ENCODE data around the gene ARHGAP15. TPM values are rescaled to one million over a fixed set of nuclear protein-coding genes. Genes with fewer than 3 reads are reported as not detected.

The ARHGAP15 gene
- total RNA-seq, 2 experiments from 2014 or later: 72.1 to 98.4 TPM

GRCh38 chr2:143150287-143150686 lies 21.1 kb downstream of the ARHGAP15 start:
- Histone ChIP-seq H3K4me3 (ENCODE audit: low read depth, low read length, poor library complexity, severe bottlenecking) (peak overlapping the region; percentile 17), H3K79me2 (ENCODE audit: insufficient read depth, low read depth, low read length) (peaks cover 98% of the 10 kb centered on the region), H3K4me2 (ENCODE audit: low read length) (peak overlapping the region; percentile 67), H3K9me3 (ENCODE audit: low read length) (no peaks in the 10 kb centered on the region), H2AFZ (ENCODE audit: low read length) (peak overlapping the region; percentile 37; the same call in 1 of the 2 replicates), H3K9me2 (ENCODE audit: insufficient read depth, low read length) (no peaks in the 10 kb centered on the region), H3K27ac (ENCODE audit: low read depth, low read length, poor library complexity, severe bottlenecking) (peak overlapping the region; percentile 63), H4K20me1 (ENCODE audit: insufficient read depth, low read length) (no peaks in the 10 kb centered on the region), H3K4me1 (ENCODE audit: insufficient read depth, low read length, poor library complexity, severe bottlenecking) (peaks cover 91% of the 10 kb centered on the region), H3K36me3 (ENCODE audit: insufficient read depth, low read length) (peaks cover 19% of the 10 kb centered on the region)
- TF ChIP-seq CTCF (conservative IDR thresholded peaks at IDR 0.05; ENCODE audit: low read length) (no peak), EZH2phosphoT487 (IDR thresholded peaks at IDR 0.05; ENCODE audit: borderline replicate concordance, low read depth, low read length) (no peak)
- intact Hi-C loops (cut with micrococcal nuclease; ENCODE audit: unreplicated experiment): no loop called here
- CTCF ChIA-PET (ENCODE audit: unreplicated experiment): interaction anchor here (0.9 kb wide), 1 partner anchor 9 kb away, joined by 3 read pairs; no protein-coding TSS in a partner anchor
- peak; percentile 67 for DNase-seq (ENCODE audit: low spot score)
- POLR2A ChIA-PET: interaction anchor here (0.6 to 1.6 kb wide), 4 partner anchors 9 to 1530 kb away, joined by 3 to 4 read pairs (median 4); no protein-coding TSS in a partner anchor
- BruUV-seq (replicated peaks): no TSS peak

- no peak overlapping the region for H3K4me3 ChIP-seq (ENCODE audit: low read depth, low read length, poor library complexity, severe bottlenecking)
- H2AFZ ChIP-seq (ENCODE audit: low read length): no peak overlapping the region
- peaks cover 93% of the 10 kb centered on the region for H3K4me1 ChIP-seq (ENCODE audit: insufficient read depth, low read length, poor library complexity, severe bottlenecking)
- no peaks in the 10 kb centered on the region for H3K9me3 ChIP-seq (ENCODE audit: low read length)
- peaks cover 94% of the 10 kb centered on the region for H3K79me2 ChIP-seq (ENCODE audit: insufficient read depth, low read depth, low read length)
- H3K27ac ChIP-seq (ENCODE audit: low read depth, low read length, poor library complexity, severe bottlenecking): peak overlapping the region; percentile 1
- BruUV-seq (replicated peaks): no TSS peak
- CTCF ChIA-PET (ENCODE audit: unreplicated experiment): no interaction called here
- peaks cover 29% of the 10 kb centered on the region for H3K36me3 ChIP-seq (ENCODE audit: insufficient read depth, low read length)
- no peaks in the 10 kb centered on the region for H4K20me1 ChIP-seq (ENCODE audit: insufficient read depth, low read length)
- TF ChIP-seq EZH2phosphoT487 (IDR thresholded peaks at IDR 0.05; ENCODE audit: borderline replicate concordance, low read depth, low read length): no peak
- no peak for TF ChIP-seq CTCF (conservative IDR thresholded peaks at IDR 0.05; ENCODE audit: low read length)
- peak overlapping the region; percentile 67 for H3K4me2 ChIP-seq (ENCODE audit: low read length)
- H3K9me2 ChIP-seq (ENCODE audit: insufficient read depth, low read length): no peaks in the 10 kb centered on the region
- POLR2A ChIA-PET: interaction anchor here (1.3 to 1.7 kb wide), 3 partner anchors 9 to 20 kb away, joined by 4 to 7 read pairs (median 4); no protein-coding TSS in a partner anchor
- DNase-seq (ENCODE audit: low spot score): no peak
- intact Hi-C loops (cut with micrococcal nuclease; ENCODE audit: unreplicated experiment): no loop called here
These were observed 22.0 kb downstream of the ARHGAP15 start for GRCh38 chr2:143151111-143151752.

DNA sequence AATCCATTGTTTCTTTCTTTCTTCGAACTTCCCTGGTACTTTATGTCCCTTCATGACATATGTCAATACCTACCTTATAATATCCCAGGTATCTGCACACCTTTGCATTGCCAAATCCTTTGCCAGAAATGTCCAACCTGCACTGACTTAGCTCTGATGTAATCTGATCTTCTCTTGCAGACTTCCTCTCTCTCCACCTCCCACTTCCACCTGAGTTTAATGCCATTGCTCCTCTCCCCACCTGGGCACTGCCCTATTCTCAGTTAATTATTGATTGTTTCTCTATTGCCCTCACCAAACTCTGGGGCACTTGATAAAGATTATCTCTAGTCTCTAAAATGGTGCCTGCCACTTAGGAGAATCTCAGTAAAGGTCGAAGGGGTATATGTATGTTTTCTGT lies 23.0 kb downstream of the ARHGAP15 start:
- Histone ChIP-seq H3K4me2 (ENCODE audit: low read length) (peak overlapping the region; percentile 67), H3K27ac (ENCODE audit: low read depth, low read length, poor library complexity, severe bottlenecking) (peak overlapping the region; percentile 42), H3K36me3 (ENCODE audit: insufficient read depth, low read length) (peaks cover 38% of the 10 kb centered on the region), H3K4me3 (ENCODE audit: low read depth, low read length, poor library complexity, severe bottlenecking) (peak overlapping the region; percentile 28), H2AFZ (ENCODE audit: low read length) (no peak overlapping the region), H4K20me1 (ENCODE audit: insufficient read depth, low read length) (no peaks in the 10 kb centered on the region), H3K79me2 (ENCODE audit: insufficient read depth, low read depth, low read length) (peaks cover 87% of the 10 kb centered on the region), H3K4me1 (ENCODE audit: insufficient read depth, low read length, poor library complexity, severe bottlenecking) (peaks cover 92% of the 10 kb centered on the region), H3K9me2 (ENCODE audit: insufficient read depth, low read length) (no peaks in the 10 kb centered on the region), H3K9me3 (ENCODE audit: low read length) (no peaks in the 10 kb centered on the region)
- intact Hi-C loops (cut with micrococcal nuclease; ENCODE audit: unreplicated experiment): loop anchor here (2.0 kb wide), 1 partner anchor 23 kb away; the partner anchor contains the start of gene ARHGAP15
- BruUV-seq (replicated peaks): no TSS peak
- ChIA-PET CTCF (ENCODE audit: unreplicated experiment) (no interaction called here), POLR2A (interaction anchor here (1.3 to 1.7 kb wide), 2 partner anchors 10 to 21 kb away, joined by 4 to 7 read pairs; no protein-coding TSS in a partner anchor)
- DNase-seq (ENCODE audit: low spot score): no peak
- TF ChIP-seq CTCF (conservative IDR thresholded peaks at IDR 0.05; ENCODE audit: low read length) (no peak), EZH2phosphoT487 (IDR thresholded peaks at IDR 0.05; ENCODE audit: borderline replicate concordance, low read depth, low read length) (no peak)

Data from OCI-LY7 (cell line).